ENCODE data around the gene RAPSN.

The RAPSN gene

GRCh38 chr11:47391077-47391583 lies 57.8 kb downstream of the RAPSN start:
- Histone ChIP-seq H3K27me3 (ENCODE audit: insufficient read depth, low read length) (no peaks in the 10 kb centered on the region), H3K4me1 (ENCODE audit: insufficient read depth, low read length) (no peaks in the 10 kb centered on the region), H3K4me3 (ENCODE audit: low read length) (no peak overlapping the region), H3K27ac (ENCODE audit: low read length) (no peak overlapping the region), H3K9me3 (ENCODE audit: insufficient read depth, low read depth, low read length) (no peaks in the 10 kb centered on the region), H3K9ac (ENCODE audit: low read depth, low read length) (no peak overlapping the region; the same call in 1 of the 2 replicates), H3K36me3 (ENCODE audit: insufficient read depth, low read depth, low read length) (no peaks in the 10 kb centered on the region)

- Histone ChIP-seq H3K36me3 (ENCODE audit: insufficient read depth, low read depth, low read length) (no peaks in the 10 kb centered on the region), H3K27me3 (ENCODE audit: insufficient read depth, low read length) (no peaks in the 10 kb centered on the region), H3K9me3 (ENCODE audit: insufficient read depth, low read depth, low read length) (no peaks in the 10 kb centered on the region), H3K9ac (ENCODE audit: low read depth, low read length) (no peak overlapping the region), H3K27ac (ENCODE audit: low read length) (no peak overlapping the region), H3K4me3 (ENCODE audit: low read length) (no peak overlapping the region), H3K4me1 (ENCODE audit: insufficient read depth, low read length) (no peaks in the 10 kb centered on the region)
Observed at GRCh38 chr11:47390422-47390760, 58.5 kb downstream of the RAPSN start.

- Histone ChIP-seq H3K9ac (ENCODE audit: low read depth, low read length) (no peak overlapping the region), H3K4me3 (ENCODE audit: low read length) (no peak overlapping the region), H3K36me3 (ENCODE audit: insufficient read depth, low read depth, low read length) (no peaks in the 10 kb centered on the region), H3K27me3 (ENCODE audit: insufficient read depth, low read length) (no peaks in the 10 kb centered on the region), H3K27ac (ENCODE audit: low read length) (no peak overlapping the region), H3K9me3 (ENCODE audit: insufficient read depth, low read depth, low read length) (no peaks in the 10 kb centered on the region), H3K4me1 (ENCODE audit: insufficient read depth, low read length) (no peaks in the 10 kb centered on the region)
Observed at GRCh38 chr11:47389577-47390421, 59.1 kb downstream of the RAPSN start.

GRCh38 chr11:47388697-47389576 lies 60.0 kb downstream of the RAPSN start:
- Histone ChIP-seq H3K4me3 (ENCODE audit: low read length) (no peak overlapping the region), H3K36me3 (ENCODE audit: insufficient read depth, low read depth, low read length) (no peaks in the 10 kb centered on the region), H3K9me3 (ENCODE audit: insufficient read depth, low read depth, low read length) (no peaks in the 10 kb centered on the region), H3K9ac (ENCODE audit: low read depth, low read length) (no peak overlapping the region), H3K4me1 (ENCODE audit: insufficient read depth, low read length) (no peaks in the 10 kb centered on the region), H3K27ac (ENCODE audit: low read length) (no peak overlapping the region), H3K27me3 (ENCODE audit: insufficient read depth, low read length) (no peaks in the 10 kb centered on the region)

GRCh38 chr11:47387944-47388696 lies 60.8 kb downstream of the RAPSN start:
- H3K27me3 ChIP-seq (ENCODE audit: insufficient read depth, low read length): no peaks in the 10 kb centered on the region

More at GRCh38 chr11:47387944-47388696, 60.8 kb downstream of the RAPSN start:
- Histone ChIP-seq H3K36me3 (ENCODE audit: insufficient read depth, low read depth, low read length) (no peaks in the 10 kb centered on the region), H3K9me3 (ENCODE audit: insufficient read depth, low read depth, low read length) (no peaks in the 10 kb centered on the region), H3K4me3 (ENCODE audit: low read length) (no peak overlapping the region), H3K9ac (ENCODE audit: low read depth, low read length) (no peak overlapping the region), H3K4me1 (ENCODE audit: insufficient read depth, low read length) (no peaks in the 10 kb centered on the region), H3K27ac (ENCODE audit: low read length) (no peak overlapping the region)

Measured in iPS-20b (cell line).